Stimulated activated CD4-positive, alpha-beta T cell treated with anti-CD3 and anti-CD28 coated beads, Interleukin-1b, Interleukin-23, amount 100 ng/mL, for 48 hours (primary cell): Measurements from ENCODE around the gene SNRNP27.
"Not testable (repeated sequence)": the region's sequence is repeated elsewhere in the genome, so short reads cannot be mapped to it uniquely, and the experiment has no call there.

Experiments used
- DNase-seq: peaks from one replicate; pipeline ENCODE4 v3.0.0-alpha.2; 2020

The SNRNP27 gene, protein sequence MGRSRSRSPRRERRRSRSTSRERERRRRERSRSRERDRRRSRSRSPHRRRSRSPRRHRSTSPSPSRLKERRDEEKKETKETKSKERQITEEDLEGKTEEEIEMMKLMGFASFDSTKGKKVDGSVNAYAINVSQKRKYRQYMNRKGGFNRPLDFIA

DNA sequence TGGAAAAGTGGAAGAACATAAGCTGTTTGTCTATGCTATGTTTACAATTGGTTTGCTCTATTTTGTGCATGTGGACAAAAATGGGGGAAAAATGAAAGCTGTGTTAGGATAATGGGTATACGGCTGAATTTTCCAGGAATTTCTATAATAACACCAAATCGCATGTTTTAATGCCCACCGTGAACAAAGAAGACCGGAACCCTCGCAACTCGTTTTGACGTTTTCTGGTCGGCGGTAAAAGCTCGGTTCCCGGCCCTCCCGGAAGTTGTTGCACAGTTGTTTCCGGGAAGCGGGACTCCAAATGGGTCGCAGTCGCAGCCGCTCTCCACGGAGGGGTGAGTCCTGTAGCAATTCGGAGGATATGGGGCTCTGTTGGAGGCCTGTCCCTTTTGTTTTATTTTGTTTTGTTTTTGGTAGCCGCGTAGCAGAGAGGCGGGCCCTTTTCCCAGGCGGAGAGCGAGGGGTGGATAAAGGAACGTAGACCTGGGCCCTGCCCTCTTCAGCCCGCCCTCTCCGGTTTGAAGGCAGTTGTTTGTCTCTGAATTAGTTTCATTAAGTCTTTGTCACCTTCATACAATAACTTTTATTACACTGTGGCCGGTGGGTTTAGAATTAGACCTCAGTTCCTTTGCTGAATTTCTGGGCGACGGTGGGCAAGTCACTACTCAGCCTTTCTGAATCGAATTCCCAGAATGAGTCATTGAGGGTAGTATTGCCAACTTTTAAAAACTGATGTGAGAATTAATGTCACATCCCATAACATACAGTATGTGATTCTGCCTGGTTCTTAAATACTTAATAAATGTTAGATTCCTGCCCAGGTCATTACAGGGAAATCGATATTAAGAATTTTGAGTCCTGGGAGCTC lies at the start of gene SNRNP27:
Gene SNRNP27 (plus strand): TSS at position 273 of the 868 bp plus-strand sequence. CDS start 29 bp downstream, at position 302.
- DNase-seq = peak; percentile 85

DNA sequence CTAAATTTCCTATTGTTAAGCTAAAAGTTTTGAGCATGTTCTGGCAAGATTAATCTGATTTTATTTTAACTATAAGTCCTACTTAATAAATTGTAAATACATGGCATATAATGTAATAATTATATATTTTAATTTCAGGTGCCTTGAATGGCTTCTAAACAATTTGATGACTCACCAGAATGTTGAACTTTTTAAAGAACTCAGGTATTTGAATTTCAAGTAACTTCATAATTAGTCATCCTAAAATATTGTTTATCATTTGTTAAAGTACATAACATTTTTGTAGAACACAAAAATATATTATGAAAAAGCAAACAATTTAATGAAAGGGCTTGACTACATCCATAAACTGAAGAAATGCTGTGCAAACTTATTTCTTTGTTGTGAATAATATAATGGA lies 49.8 kb upstream of the SNRNP27 start:
- no peak for DNase-seq

- DNase-seq = no peak
Observed at GRCh38 chr2:69844560-69844959, 49.2 kb upstream of the SNRNP27 start.

GRCh38 chr2:69846182-69847067 lies 47.3 kb upstream of the SNRNP27 start:
- no peak for DNase-seq

GRCh38 chr2:69847068-69847828 lies 46.5 kb upstream of the SNRNP27 start:
- DNase-seq = no peak

- no peak for DNase-seq
Observed at GRCh38 chr2:69848186-69848790, 45.5 kb upstream of the SNRNP27 start.

DNA sequence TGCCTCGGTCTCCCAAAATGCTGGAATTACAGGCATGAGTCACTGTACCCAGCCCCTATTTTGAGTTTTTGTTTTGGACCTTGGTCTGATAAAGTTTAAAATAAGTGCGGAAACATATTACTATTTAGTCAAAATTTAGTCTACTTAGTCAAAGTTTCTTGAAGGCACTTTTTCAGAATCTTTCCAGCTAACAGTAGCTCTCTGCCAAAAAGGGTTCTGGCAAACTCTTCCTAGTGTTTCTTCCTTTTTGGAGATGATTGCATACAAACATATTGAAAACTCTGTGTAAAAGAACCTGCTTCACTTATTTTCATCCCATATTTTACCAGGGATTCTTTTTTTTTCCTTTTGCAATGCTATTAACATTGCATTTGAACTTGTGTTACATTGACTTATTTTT lies 35.5 kb upstream of the SNRNP27 start:
- DNase-seq = no peak

DNA sequence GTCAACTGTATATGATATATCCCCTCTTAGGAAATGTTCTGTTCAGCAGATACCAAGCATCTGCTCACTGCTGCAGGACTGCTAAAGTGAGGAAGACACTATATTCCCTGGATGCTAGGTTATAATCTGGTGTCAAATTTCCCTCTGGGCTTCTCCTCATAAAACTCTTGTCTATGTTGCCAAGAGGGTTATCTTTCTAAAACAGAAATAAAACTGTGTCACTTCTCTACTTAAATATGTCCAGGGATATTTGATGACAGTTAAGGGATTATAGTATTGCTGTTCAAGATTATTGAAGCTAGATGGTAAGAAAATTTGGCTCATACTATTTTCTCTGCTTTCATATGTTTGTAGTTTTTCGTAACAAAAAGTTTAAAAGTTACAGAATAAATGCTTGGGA lies 30.5 kb upstream of the SNRNP27 start:
- no peak for DNase-seq

DNA sequence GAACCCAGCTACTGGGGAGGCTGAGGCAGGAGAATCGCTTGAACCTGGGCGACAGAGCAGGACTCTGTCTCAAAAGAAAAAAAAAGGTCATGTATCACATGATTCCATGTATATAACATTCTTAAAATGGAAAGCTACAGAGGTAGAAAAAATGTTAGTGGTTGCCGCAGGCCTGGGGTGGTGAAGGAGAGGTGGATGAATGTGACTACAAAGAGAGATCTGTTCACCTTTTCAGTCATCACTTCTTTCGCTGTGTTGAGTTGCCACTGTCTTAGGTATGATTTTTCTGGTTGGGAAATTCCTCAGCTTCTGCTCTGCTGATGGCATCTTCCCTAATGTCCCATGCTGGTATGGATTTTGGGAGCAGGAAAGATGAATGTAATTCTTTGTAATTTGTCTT lies 5.3 kb upstream of the SNRNP27 start:
- no peak for DNase-seq

DNA sequence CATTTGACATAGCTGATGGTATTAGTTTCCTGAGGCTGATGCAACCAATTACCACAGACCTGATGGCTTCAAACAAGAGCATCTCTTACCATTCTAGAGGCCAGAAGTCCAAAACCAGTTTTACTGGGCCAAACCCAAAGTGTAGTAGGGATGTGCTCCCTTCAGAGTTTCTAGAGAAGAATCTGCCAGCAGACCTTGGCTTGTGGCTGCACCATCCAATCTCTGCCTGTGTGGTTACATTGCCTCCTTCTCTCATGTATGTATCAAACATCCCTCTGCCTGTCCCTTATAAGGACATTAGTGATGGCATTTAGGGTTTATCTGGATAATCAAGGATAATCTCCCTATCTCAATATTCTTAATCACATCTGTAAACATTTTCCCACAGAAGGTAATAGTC lies 4.5 kb upstream of the SNRNP27 start:
- DNase-seq = no peak

GRCh38 chr2:69890881-69891280 lies 2.9 kb upstream of the SNRNP27 start:
- no peak for DNase-seq

- DNase-seq = not testable (repeated sequence)
Observed at GRCh38 chr2:69892838-69893424, 825 bp upstream of the SNRNP27 start.

DNA sequence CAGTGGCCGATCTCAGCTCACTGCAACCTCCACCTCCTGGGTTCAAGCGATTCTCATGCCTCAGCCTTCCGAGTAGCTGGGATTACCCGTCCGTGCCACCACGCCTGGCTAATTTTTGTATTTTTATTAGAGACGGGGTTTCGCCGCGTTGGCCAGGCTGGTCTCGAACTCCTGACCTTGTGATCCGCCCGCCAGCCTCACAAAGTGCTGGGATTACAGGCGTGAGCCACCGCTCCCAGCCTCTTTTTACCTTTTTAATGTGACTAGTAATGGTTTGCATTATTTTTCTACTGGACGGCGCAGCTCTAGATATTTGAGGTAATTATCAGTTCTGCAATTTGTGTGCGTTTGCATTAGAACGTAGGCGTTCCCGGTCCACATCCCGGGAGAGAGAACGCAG lies 981 bp downstream of the SNRNP27 start:
- DNase-seq = not testable (repeated sequence)

DNA sequence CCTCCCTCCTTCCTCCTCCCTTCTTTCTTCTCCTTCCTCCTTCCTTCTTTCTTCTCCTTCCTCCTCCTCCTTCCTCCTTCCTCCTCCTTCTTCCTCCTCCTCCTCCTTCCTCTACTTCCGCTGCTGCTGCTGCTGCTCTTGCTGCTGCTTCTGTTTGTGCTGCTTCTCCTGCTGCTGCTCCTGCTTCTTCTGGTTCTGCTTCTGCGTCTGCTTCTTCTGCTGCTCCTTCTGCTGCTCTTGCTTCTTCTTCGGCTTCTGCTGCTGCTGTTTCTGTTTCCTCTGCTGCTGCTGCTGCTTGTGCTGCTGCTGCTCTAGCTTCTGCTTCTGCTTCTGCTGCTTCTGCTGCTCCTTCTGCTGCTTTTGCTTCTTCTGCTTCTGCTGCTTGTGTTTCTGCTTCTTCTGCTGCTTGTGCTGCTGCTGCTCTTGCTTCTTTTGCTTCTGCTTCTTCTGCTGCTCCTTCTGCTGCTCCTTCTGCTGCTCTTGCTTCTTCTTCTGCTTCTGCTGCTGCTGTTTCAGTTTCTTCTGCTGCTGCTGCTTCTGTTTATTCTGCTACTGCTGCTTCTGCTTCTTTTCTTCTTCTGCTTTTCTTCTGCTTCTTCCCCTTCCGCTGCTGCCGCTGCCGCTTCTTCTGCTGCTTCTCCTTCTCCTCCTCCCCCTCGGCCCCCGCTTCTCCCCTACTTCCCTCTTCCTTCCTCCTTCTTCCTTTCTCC lies 8.6 kb downstream of the SNRNP27 start:
- DNase-seq = no peak

GRCh38 chr2:69907216-69907615 lies 13.5 kb downstream of the SNRNP27 start:
- no peak for DNase-seq

- no peak for DNase-seq
Observed at GRCh38 chr2:69911985-69912563, 18.3 kb downstream of the SNRNP27 start.

DNA sequence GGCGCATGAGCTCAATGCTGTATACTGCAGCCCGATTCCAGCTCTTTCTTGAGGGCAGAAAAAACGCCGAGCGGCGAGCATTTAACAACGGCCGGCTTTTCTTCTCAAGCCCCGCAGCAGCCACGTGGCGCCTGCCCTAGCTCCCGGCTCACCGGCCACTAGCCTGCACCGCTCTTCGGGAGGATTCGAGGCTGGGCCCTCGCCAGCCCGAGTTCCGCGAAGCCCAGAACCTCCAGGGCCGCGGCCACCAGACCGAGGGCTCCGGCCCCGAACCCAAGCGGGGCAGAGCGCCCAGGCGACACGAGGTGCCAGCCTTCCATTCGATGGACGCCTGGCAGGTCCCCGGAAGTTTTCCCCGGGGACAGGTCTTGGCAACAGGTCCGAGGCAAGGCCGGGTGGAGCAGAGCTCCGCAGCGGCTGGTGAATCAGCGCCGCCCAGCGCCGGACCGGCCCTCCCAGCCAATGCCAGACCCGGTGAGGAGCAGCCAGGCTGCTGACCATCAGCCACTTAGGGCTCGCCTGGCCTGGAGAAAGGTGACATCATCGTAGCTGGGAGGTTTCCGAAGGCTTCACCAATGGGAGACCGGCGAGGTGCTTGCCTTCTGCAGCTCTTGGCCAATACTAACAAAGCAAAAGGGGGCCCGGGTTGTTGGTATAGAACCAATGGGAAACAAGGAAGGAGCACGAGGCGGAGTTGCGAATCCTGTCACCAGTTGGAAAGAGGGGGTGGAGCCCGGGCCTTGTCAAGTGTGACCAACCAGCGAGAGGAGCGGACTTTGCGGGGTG lies 20.6 kb downstream of the SNRNP27 start:
- peak; percentile 100 for DNase-seq

DNA sequence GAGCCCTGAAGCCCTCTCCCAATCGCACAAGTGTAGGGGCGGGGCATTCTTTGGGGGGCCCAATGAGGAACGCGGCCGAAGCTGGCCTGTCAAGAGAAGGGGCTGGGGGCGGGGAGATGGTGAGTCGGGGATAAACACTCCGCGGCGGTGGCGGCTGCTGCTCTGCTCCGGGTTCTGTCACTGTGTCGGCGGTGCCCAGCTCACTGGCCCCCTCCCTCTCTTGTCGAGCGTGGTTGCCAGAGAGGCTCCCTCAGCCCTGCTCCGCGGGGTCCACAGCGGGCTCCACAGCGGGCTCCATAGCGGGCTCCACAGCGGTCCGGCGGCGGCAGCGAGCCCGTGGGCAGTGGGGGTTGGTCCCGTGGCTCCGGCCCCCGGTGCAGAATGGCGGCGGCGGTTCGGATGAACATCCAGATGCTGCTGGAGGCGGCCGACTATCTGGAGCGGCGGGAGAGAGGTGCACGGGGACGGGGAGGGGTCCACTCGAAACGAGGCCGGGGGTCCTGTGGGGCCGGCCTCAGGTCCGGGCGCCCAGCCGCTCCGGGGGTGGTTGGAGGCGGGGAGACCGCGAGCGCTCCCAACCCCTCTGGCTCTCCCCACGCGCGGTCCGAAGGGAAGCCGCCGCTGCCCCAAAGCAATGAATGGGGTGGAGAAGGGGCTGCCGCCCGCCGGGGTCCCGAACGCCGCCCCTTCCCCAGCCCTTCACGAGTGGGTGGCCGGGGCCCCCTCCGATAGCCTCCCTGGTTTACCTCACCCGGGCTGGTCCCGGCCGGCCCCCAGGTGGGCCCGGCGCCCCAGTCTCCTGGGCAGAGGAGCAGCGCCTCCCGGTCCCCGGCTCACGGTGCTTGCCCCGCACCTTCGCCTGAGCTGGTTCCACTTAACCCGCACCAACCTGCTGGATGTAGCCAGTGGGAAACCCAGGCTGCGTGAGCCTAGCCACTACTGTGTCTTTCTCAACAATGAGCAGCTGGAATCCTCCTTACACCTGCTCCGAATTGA lies 21.5 kb downstream of the SNRNP27 start, which contains the start of gene MXD1:
Gene MXD1 (plus strand): TSS at position 160 of the 996 bp plus-strand sequence. CDS start 222 bp downstream, at position 382.
- DNase-seq = no peak
